Keratinocyte (primary cell): ENCODE results near the gene FRMD4B.

ENCODE experiments used
- CTCF ChIP-seq, 3 experiments: IDR thresholded peaks in 1 of 3; conservative IDR thresholded peaks in 1 of 3; optimal IDR thresholded peaks in 1 of 3; 2 replicates in 2 of 3; 3 replicates in 1 of 3; pipeline versions ENCODE3 to v1.5.1; 2011; ENCODE audit warnings: low read length in 3 of 3, mild to moderate bottlenecking in 3 of 3, moderate library complexity in 2 of 3, control low read depth in 1 of 3, inconsistent platforms in 1 of 3; ENCODE audit not compliant: insufficient read depth in 2 of 3; ENCODE audit errors: extremely low read depth in 1 of 3
- EZH2 ChIP-seq: IDR thresholded peaks from one replicate; pipeline ENCODE4 v1.6.1; 2012; ENCODE audit warnings: inconsistent platforms, mild to moderate bottlenecking, low read length, moderate library complexity

- TF ChIP-seq CTCF (optimal IDR thresholded peaks at IDR 0.05 in 1 of 3, IDR thresholded peaks at IDR 0.05 in 1 of 3, conservative IDR thresholded peaks at IDR 0.05 in 1 of 3; ENCODE audit: extremely low read depth in 1 of 3, insufficient read depth in 2 of 3, low read length in 3 of 3) (no peak), EZH2 (no peak)
These were observed 130.0 kb downstream of the FRMD4B start for GRCh38 chr3:69255928-69256327.
